A172 (cell line): ENCODE measurements around the gene PMAIP1. TPM values are rescaled to one million over a fixed set of nuclear protein-coding genes. Genes with fewer than 3 reads are reported as not detected.

Experiments used
- DNase-seq: peaks from one replicate; pipeline ENCODE4 v3.0.0-alpha.2; 2015; ENCODE audit warnings: low spot score
- total RNA-seq: library from RNA; depleted of rRNA; stranded (reverse); fragments of >200 nt; shearing (Covaris generic); gene quantifications from 2 replicates; pipeline ENCODE4 v1.2.3, GENCODE V29; 2014; rRNA removed

The PMAIP1 gene
- total RNA-seq, 1 experiment from 2014 or later, result 23.2 TPM

DNA sequence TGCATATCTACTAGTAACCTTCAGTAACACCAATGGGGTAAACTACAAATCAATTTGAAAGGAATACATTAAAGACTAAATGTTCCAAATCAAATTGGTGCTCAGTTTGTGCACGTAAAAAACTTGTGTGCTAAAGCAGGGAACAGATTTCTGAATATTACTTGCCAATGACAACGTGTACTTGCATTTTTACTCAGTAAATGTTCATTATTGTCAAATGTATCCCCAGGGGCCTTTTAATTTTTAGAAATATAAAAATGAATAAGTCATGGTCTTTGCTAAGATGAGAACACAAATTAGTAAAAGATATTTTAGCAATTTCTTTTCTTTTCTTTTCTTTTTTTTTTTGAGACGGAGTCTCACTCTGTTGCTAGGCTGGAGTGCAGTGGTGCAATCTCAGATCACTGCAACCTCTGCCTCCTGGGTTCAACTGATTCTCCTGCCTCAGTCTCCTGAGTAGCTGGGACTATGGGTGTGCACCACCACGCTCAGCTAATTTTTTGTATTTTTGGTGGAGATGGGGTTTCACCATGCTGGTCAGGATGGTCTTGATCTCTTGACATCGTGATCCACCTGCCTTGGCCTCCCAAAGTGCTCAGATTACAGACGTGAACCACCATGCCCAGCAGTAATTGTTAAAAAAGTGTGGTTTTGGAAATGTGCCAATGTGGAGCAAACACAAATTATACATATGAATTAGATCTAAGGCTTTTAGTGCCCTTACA, 52.6 kb downstream of the PMAIP1 start:
- no peak for DNase-seq

Other genes with a start within 250 kb of the PMAIP1 start
- 6.5 and 8.3 TPM in 2 replicates for gene CCBE1, start 202.6 kb upstream of the PMAIP1 start, total RNA-seq